ENCODE data around the gene CASZ1.

- TF ChIP-seq PHF21A (IDR thresholded peaks at IDR 0.05; ENCODE audit: borderline replicate concordance, low read depth) (no peak), KLF16 (IDR thresholded peaks at IDR 0.05) (no peak)
Measured at GRCh38 chr1:10818262-10819197, 22.1 kb upstream of the CASZ1 start.
